ACHN (cell line): Measurements from ENCODE around the gene PHF2.

Experiments
- DNase-seq: peaks from one replicate; pipeline ENCODE4 v3.0.0-alpha.2; 2015
- in situ Hi-C: cut with HindIII; loops from 2 replicates; pipeline ENCODE4 v1.10.0; 2017; ENCODE audit warnings: low sequenced_read_pairs, low pct_ligation_motif_present, low pct_unique_long_range_greater_than_20kb

PHF2 gene

DNA sequence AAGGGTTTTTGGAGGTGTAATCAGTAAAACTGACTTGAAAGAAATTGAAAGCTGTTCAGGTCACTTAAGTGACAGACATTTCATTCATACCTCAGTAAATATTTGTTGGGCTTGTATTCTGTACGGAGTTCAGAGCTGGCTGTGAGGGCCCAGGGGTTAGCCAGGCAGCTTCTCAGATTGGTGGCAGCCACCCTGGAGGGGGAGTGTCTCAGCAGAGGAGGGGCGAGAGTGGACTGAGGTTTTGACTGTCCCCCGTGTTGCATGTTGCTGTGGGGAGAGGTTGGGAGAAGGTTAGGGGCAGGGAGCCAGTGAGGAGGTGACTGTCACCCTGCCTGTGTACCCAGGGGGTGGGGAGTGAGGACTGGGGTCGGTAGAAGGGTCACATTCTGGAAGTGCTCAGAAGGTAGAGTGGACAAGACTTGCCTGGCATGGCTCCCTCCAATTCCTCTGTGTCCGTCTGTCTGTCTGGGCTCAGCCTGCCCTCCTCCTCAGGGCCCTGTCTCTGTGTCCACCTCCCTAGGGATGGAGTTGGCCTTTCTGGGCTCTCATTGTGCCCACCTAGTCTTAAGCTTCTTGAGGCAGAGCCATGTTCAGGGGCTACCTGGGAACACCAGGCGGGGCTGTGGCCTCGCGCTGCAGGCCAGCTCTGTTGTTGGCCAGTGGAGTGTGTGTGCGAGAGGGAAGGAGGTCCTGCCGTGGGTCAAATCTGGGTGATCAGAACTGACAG lies 4.4 kb downstream of the PHF2 start:
- no peak for DNase-seq
- in situ Hi-C loops = no loop called here

DNA sequence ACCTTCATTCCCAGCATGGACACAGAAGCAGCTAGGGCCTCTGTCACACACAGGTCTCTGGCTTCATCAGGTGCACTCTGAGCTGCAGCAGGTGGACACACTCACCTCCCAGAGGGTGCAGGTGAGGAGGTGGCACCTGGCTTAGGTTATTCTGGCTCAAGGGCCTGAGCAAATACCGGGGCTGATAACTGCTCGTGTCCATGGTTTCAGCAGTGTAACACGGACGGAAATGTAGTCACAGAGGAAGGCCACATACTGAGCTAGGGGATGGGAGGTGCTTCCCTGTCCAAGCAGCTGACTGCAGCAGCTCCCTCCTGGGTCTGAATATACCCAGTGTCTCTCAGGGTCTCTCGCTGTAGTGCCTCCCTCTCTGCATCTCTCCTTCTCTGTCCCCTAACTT lies 5.7 kb downstream of the PHF2 start:
- in situ Hi-C loops = no loop called here
- DNase-seq = no peak

DNA sequence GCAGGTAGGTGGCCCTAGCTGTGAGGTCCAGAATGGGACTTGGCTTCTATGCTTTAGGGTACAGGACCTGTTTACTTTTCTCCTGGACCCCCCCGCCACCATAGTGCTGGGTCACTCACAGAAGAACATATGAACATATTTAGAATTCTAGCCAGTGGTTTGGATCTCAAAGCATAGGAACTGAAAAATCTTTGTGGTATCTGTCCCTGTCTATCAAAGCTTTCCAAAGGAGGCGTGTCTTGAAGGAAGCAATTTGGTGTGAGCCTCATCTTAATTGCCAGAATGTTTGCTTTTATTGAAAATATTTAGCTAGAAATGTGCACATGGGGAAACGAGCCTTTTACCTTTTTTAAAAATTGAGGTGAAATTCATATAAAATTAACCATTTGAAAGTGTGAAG lies 6.2 kb downstream of the PHF2 start:
- in situ Hi-C loops = no loop called here
- DNase-seq = no peak

DNA sequence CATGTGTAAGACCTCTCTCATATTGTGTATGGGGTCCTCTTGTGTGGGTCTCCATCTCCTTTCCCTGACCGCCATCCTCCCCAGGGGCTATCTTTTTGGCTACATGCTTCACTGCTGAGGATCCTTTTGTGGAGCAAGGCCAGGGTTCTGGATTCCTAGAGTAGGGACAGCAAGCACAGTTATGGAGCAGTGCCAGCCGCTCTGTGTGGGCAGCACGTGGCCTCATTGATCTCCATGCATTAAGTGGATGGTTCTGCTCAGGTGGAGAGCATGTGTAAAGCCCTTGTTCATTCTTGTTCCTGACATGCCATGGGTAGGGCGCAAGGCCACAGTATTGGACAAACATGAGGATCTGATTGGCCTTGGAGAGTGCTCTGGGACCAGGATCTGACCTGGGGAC lies 8.9 kb downstream of the PHF2 start:
- DNase-seq = no peak
- in situ Hi-C loops = no loop called here

DNA sequence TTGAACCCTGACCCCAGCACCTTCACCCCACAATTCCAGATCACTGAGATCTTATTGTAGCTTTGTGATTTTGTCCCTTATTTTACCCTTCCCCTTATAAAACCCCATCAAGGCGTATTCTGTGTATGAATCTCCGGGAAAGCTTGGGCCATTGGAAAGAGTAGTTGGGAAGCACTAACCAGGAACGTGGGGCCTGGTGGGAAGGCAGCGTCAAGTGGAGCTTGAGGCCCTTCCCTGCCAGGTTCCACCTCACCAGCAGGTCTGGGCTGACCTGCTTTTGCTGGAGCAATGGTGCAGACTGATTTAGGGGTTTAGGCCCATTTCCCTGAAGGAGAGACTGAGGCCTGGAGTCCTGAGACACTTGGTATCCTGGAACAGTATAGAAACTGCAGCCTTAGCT lies 9.3 kb downstream of the PHF2 start:
- in situ Hi-C loops = no loop called here

DNA sequence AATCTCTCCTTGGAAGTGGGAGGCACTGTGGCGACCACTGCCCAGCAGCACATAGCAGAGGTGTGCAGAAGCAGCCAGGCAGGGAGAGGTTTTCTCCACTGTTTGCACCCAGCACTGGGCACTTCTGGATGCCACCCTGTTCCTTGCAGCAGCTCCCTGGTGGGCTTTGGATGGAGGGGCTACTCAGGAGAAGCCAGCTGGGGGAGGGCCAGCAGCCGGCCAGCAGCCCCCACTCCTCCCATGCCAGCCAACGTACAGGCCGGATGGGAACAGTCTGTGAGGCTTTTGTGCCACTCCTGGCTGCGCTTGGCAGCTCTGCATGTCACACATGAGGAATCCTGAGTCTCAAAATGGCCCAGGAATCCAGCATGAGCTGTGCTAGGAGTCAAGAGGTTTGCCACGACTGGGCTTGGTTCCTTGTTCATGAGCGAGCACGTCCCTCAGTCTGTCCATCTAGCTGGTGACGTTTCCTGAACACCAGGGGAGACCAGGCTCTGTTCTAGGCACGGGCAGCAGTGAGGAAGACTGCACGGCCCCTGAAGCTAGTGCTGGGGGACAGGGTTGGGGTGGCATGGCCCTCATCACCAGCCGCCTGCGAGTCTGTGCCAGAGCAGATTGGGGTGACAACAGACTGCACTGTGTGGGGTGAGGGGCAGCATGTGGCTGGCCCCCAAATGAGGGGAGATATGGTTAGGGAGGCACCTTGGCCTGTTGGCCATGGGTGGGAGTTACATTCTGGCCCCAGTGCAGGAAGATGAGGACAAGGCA lies 10.1 kb downstream of the PHF2 start:
- DNase-seq = no peak
- in situ Hi-C loops = no loop called here

More for the DNA sequence above, 9.3 kb downstream of the PHF2 start:
- no peak for DNase-seq

DNA sequence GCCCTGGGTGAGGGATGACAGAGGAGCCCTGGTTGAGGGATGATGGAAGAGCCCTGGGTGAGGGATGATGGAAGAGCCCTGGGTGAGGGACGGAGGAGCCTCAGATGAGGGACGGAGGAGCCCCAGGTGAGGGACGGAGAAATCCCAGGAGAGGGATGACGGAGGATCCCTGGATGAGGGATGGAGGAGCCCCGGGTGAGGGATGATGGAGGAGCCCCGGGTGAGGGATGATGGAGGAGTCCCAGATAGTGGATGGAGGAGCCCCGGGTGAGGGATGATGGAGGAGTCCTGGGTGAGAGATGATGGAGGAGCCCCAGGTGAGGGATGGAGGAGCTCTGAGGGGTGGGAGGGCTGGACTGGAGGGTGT lies 10.9 kb downstream of the PHF2 start:
- no peak for DNase-seq

DNA sequence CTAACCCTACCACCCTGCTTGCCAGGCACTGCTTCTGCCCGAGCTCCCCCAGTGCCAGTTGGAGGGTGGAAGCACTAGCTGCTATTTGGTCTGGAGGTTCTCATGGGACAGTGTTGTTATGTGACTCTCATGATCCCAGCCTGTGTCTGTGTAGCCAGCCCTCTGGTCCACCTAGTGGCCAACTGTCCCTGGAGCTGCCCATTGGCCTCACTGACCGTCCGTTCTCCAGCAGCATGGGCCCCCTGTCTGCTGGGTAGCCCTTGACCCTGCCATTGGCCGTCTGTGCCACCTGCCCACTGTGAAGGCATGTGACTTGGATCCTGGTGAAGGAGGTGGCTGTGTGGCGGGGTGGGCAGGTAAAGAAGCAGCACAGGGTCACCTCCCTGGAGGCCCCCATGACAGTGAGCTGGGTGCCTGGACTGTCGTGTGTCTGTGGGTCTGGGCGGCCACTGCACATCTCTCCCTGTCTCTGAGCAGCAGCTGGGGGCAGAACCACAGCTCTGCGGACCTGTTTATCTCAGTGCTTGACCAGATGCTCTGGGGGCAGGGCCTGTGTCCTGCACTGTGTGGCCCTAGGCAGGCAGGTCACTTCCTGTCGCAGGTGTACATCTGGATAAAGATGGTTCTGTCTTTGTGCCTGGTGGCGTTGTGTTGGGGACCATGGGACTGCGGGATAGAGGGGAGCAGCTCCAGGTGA lies 11.4 kb downstream of the PHF2 start:
- in situ Hi-C loops = no loop called here
- no peak for DNase-seq

More for the DNA sequence above, 10.9 kb downstream of the PHF2 start:
- in situ Hi-C loops = no loop called here

DNA sequence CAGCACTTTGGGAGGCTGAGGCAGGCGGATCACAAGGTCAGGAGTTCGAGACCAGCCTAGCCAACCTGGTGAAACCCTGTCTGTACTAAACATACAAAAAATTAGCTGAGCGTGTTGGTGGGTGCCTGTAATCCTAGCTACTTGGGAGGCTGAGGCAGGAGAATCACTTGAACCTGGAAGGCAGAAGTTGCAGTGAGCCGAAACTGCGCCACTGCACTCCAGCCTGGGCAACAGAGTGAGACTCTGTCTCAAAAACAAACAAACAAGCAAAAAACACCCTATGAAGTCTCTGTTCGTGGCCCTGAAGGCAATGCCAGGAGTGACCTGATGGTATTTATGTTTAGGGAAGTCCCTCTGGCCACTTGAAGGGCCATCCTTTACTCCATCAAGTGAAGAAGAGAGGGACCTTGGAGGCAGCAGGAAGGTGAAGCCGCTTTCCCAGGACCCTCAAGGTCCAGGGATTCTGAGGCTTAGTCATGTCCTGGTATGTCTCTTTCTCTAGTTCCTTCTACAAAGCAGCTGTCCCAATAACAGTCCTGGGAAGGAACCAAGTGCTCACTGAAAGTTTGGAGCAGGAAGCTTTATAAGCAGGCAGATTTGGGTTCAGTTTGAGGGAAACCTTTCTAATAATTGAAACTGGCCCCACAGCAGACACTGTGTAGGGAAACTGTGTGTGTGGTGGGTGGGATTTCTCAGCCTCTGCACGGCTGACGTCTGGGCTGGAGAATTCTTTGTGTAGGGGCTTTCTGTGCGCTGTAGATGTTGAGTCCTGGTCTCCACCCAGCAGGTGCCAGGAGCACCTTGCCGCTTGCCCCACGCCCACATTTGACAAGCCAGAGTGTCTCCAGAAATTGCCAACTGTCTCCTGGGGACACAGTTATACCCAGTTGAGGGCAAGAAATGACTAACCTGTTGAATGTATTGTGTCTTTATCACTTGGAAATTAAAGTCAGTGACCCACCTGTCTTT lies 12.5 kb downstream of the PHF2 start:
- in situ Hi-C loops = no loop called here
- DNase-seq = no peak

DNA sequence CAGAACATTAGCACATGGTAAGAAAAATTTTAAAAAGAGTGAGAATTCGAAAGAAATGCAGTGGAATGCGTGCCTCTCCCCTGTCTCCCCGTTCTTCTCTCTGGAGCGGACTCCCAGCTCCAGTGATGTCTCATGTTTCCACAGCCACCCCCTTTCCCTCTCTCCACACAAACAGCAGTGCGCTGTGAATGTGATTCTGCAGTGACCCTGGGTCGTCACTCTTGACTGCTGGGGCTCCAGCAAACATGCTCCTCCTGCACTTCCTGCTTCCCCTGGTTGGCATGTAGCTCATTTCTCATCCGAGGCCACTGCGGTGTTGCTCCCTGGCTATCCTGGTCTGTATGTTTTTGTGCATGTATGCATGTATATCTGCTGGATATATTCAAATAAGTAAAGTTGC lies 13.3 kb downstream of the PHF2 start:
- no peak for DNase-seq
- in situ Hi-C loops = no loop called here

DNA sequence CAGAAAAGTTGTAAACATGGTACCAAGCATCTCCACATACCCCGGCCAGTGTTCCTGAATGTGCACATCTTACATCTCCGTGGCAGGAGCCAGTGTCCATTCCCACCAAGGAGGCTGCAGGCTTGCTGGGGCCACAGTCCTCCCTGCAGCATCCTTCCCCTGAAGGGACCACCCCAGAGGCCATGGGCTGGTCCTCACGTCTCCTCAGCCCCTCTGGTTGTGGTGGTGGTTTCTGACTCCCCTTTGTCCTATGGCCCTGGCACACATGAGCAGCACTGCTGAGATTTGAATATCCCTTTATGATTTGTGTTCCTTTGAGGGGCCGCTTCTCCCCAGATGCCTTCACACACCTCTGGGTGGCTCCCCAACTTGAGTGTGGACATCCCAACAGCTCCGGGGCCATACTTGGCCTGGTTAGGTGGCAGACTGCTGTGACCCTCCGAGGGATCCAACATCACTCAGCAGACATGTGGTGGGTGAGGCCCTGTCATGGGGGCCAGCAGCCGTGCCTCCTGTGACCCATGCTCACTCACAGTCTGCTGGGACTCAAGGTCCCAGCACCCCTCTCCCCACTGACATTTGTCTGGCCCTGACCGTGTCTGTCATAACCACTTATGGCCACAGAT lies 14.3 kb downstream of the PHF2 start:
- in situ Hi-C loops = no loop called here
- no peak for DNase-seq

DNA sequence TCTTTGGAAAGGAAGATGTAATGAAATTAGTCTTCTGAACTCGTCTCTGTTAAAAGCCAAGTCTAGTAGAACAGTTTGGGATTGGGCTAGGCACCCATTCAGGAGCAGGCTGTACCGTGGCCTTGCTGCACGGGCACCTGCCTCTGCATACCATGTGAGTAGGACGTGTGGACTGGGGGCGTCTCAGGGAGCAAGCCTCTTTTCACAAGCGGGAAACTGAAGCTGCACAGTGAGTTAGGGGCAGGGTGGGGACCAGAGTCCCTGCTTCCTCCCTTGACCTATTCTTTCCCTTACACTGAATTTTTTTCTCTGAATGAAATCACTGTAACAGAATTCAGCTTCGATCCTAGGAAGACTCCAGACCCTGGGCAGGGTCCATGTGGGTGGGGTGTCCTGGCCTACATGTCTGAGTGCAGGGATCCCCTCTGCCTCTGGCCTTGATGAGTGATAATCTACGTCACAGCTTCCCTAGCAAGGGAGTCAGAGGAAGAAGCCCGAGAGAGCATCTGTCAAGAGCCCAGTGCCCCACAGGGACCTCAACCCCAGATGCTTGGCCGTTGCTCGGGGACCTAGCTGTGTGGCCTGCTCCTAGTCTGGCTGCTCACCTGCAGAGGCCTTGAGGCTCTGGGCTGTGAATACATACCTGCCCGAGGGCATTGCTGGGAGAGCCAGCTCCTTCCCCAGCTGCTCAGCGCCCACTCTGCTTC lies 15.1 kb downstream of the PHF2 start:
- in situ Hi-C loops = no loop called here
- no peak for DNase-seq

DNA sequence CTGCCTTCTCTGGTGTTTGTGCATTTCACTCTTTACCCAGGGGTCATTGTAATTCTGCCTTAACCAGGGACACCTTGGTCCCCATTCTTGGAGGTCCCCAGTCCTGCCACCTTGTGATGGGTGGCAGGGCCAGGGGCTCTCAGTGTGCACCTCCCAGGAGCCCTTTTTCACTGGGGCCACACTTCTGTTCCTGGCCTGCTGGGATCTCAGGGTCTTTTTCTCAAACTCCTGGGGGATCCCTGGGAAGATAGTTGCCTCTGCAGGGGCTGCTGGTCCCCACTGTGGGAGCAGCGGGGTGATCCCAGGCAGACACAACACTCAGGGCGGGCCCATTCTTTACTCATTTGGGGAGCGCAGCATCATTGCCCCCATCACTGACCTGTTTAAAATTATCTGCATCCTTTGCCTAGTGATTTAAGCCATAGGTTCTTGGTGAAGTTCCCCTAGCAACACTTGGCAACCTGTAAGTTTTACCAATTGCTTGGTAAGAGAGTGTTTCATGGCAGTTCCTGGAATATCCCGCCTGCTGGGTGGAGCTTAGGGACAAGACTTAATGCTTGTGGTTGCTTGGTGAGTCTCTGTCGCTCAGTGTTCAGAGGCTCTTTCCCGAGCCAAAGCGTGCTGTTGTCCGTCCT lies 15.7 kb downstream of the PHF2 start:
- in situ Hi-C loops = no loop called here
- DNase-seq = no peak

DNA sequence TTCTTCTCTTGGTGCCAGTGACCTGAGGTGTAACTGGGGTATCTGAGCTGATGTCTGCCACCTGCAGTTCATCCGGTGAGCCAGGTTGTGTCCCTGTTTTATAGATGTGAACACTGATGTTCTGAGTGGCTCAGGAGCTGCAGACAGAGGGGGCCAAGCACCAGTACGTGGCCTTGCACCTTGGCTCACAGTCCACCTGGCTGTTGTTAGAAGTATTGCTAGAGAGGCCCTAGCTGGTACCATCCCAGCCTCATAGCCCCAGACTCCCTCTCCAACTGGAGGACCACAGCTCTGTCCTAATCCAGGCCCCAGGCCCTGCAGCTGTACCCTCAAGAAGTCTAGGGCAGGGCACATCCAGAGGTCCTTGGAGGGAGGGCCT lies 16.2 kb downstream of the PHF2 start:
- in situ Hi-C loops = no loop called here

DNA sequence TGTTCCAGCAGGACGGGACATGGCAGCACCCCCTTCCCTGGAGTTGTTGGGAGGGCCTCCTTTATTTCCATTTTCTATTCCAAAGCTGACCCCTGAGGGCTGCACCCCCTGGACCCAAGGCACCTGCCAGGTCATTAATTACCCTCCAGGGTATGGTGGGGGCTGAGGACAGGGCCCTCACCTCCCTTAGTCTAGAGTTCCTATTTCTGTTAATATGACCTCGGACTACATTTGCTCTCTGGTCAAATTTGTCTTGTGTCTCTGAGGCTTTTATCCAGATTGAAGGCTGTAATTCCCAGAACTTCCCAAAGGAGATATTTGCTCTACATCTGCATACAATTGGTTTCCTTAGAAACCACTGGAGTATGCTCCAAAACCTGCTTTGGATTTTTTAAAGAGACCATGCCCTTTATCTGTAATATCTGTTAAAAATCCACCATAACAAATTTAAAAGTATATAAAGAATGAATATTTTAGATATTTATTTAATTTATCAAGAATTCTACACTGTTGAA lies 16.8 kb downstream of the PHF2 start:
- in situ Hi-C loops = no loop called here
- no peak for DNase-seq

More for the DNA sequence above, 16.2 kb downstream of the PHF2 start:
- no peak for DNase-seq

DNA sequence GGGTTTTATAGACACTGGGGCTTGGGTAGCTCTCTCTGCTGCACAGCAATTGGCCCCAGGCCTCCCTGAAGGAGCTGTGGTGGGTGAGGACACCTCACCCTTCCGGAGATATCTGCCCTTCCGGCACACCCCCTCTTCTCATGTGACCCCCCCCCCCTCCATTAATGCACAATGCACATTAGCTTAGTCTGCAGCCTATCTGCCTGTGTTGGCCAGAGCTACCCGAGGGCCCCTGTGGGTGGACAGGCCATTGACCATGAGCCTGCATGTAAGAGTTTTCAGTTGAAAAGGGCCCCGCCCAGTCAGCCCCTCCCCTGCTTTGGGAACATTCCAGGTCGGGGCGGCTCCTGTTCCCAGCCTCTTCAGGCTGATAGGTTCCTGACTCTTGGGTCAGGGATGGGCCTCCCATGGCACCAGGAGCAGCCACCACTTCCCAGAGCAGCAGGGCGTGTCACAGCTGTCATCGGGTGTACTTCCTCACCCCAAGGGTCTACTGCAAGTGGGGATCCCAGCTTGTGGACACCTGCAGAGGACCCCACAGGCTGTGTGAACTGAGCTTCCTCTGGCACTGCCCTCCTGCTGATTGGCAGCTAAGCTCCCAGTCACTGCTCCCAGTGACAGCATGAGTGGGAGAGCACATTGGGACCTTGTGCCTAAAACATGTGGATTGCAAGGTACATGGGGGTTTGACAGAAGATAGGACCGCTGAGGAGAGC lies 17.8 kb downstream of the PHF2 start:
- in situ Hi-C loops = no loop called here
- DNase-seq = no peak
